H1 (cell line): ENCODE measurements around the gene SNTG2. TPM values are rescaled to one million over a fixed set of nuclear protein-coding genes. Genes with fewer than 3 reads are reported as not detected.

Experiments
- CTCF ChIA-PET: fragments of 300-600 bp; sonication (Branson Sonifier 250); formaldehyde crosslinking; loops from one replicate; lab custom pipeline; 2021; ENCODE audit not compliant: partially characterized antibody; lab: Charles Lee
- POLR2A ChIA-PET: fragments of 300-600 bp; sonication (Branson Sonifier 250); formaldehyde crosslinking; loops from one replicate; lab custom pipeline; 2021; ENCODE audit warnings: inconsistent platforms; ENCODE audit not compliant: partially characterized antibody; lab: Charles Lee
- DNase-seq, 2 experiments: peaks; one replicate each; pipeline versions ENCODE4 v3.0.0 to v3.0.0-alpha.2; 2010 to 2022; ENCODE audit warnings: low spot score in 2 of 2, low read depth in 1 of 2, mixed read lengths in 1 of 2
- FAIRE-seq: peaks from 2 replicates; lab custom pipeline; 2011; peaks lifted over from hg19 to GRCh38; lab: Jason Lieb, UNC
- H2AFZ ChIP-seq: 2 replicates; pipeline ENCODE4 v1.8.1; 2012; ENCODE audit warnings: low read length, inconsistent platforms
- H2AK5ac ChIP-seq: 2 replicates; pipeline ENCODE4 v1.6.1; 2013; ENCODE audit warnings: low read depth, low read length
- H2BK120ac ChIP-seq: replicated peaks from 2 replicates; pipeline ENCODE3; 2013; ENCODE audit warnings: low read depth, low read length, inconsistent platforms
- H2BK12ac ChIP-seq: 2 replicates; pipeline ENCODE4 v1.6.1; 2013; ENCODE audit warnings: low read depth, low read length
- H2BK15ac ChIP-seq: 2 replicates; pipeline ENCODE4 v1.6.1; 2013; ENCODE audit warnings: low read length
- H2BK20ac ChIP-seq: 2 replicates; pipeline ENCODE4 v1.6.1; 2013; ENCODE audit warnings: low read length
- H2BK5ac ChIP-seq: 2 replicates; pipeline ENCODE4 v1.6.1; 2013; ENCODE audit warnings: low read depth, low read length
- H3K14ac ChIP-seq: 2 replicates; pipeline ENCODE4 v1.6.1; 2013; ENCODE audit warnings: inconsistent platforms; ENCODE audit not compliant: insufficient read length
- H3K18ac ChIP-seq: 2 replicates; pipeline ENCODE4 v1.6.1; 2013; ENCODE audit warnings: low read length; ENCODE audit errors: extremely low read depth
- H3K23ac ChIP-seq: 2 replicates; pipeline ENCODE4 v1.6.1; 2013; ENCODE audit warnings: inconsistent platforms; ENCODE audit not compliant: insufficient read length
- H3K23me2 ChIP-seq: 2 replicates; pipeline ENCODE4 v1.6.1; 2013; ENCODE audit warnings: low read depth, low read length
- H3K27ac ChIP-seq: 2 replicates; pipeline ENCODE4 v1.6.1; 2011; ENCODE audit warnings: low read depth, low read length, inconsistent platforms
- H3K27me3 ChIP-seq, 4 experiments: replicated peaks in 1 of 4; 1 replicate in 1 of 4; 2 replicates in 3 of 4; pipeline versions ENCODE4 v1.6.1 to v1.8.1; 2011 to 2013; ENCODE audit warnings: low read length in 3 of 4, mild to moderate bottlenecking in 3 of 4, inconsistent platforms in 2 of 4, mixed read lengths in 2 of 4, moderate library complexity in 1 of 4; ENCODE audit not compliant: control insufficient read depth in 3 of 4, insufficient read depth in 3 of 4; ENCODE audit errors: extremely low read depth in 1 of 4
- H3K36me3 ChIP-seq, 4 experiments: 2 replicates each; pipeline versions ENCODE4 v1.6.1 to v1.8.1; 2011 to 2013; ENCODE audit warnings: mild to moderate bottlenecking in 4 of 4, low read length in 3 of 4, moderate library complexity in 2 of 4, control low read depth in 1 of 4, inconsistent platforms in 1 of 4; ENCODE audit not compliant: insufficient read depth in 4 of 4, control insufficient read depth in 2 of 4
- H3K4ac ChIP-seq: replicated peaks from 2 replicates; pipeline ENCODE3; 2013; ENCODE audit warnings: low read length, low read depth, mixed read lengths, inconsistent platforms; ENCODE audit not compliant: insufficient read length
- H3K4me1 ChIP-seq, 4 experiments: replicated peaks in 1 of 4; 1 replicate in 1 of 4; 2 replicates in 3 of 4; pipeline versions ENCODE4 v1.6.1 to v1.8.1; 2011 to 2013; ENCODE audit warnings: low read length in 3 of 4, inconsistent platforms in 2 of 4, mixed read lengths in 1 of 4; ENCODE audit not compliant: insufficient read depth in 4 of 4, control insufficient read depth in 3 of 4
- H3K4me2 ChIP-seq, 2 experiments: 2 replicates each; pipeline versions ENCODE4 v1.6.1 to v1.8.1; 2011 to 2013; ENCODE audit warnings: low read depth in 2 of 2, low read length in 2 of 2, control low read depth in 1 of 2, inconsistent platforms in 1 of 2, mild to moderate bottlenecking in 1 of 2; ENCODE audit not compliant: insufficient read depth in 1 of 2
- H3K4me3 ChIP-seq, 4 experiments: fragments of 200-600, 300-600 bp in 1 of 4; sonication (generic), shearing (Covaris generic), sonication (Bioruptor Twin) in 1 of 4; 2 replicates each; pipeline versions ENCODE4 v1.5.1 to v1.8.1; 2011 to 2016; ENCODE audit warnings: low read length in 4 of 4, low read depth in 3 of 4, control low read depth in 2 of 4, inconsistent platforms in 2 of 4, mild to moderate bottlenecking in 2 of 4, mixed read lengths in 1 of 4, moderate library complexity in 1 of 4; ENCODE audit not compliant: insufficient read depth in 2 of 4; ENCODE audit errors: extremely low read depth in 1 of 4
- H3K56ac ChIP-seq: replicated peaks from 2 replicates; pipeline ENCODE3; 2013; ENCODE audit warnings: low read depth, mild to moderate bottlenecking, mixed read lengths, low read length, inconsistent platforms; ENCODE audit not compliant: insufficient read length
- H3K79me1 ChIP-seq: 2 replicates; pipeline ENCODE4 v1.6.1; 2013; ENCODE audit warnings: low read depth, low read length, control low read depth
- H3K79me2 ChIP-seq, 2 experiments: 2 replicates each; pipeline versions ENCODE4 v1.6.1 to v1.8.1; 2012 to 2013; ENCODE audit warnings: low read length in 2 of 2, mild to moderate bottlenecking in 2 of 2, inconsistent platforms in 1 of 2; ENCODE audit not compliant: insufficient read depth in 2 of 2, control insufficient read depth in 1 of 2
- H3K9ac ChIP-seq, 4 experiments: replicated peaks in 1 of 4; 1 replicate in 1 of 4; 2 replicates in 3 of 4; pipeline versions ENCODE4 v1.6.1 to v1.8.1; 2011 to 2013; ENCODE audit warnings: low read depth in 3 of 4, low read length in 3 of 4, control low read depth in 2 of 4, mild to moderate bottlenecking in 2 of 4, moderate library complexity in 2 of 4, inconsistent platforms in 1 of 4; ENCODE audit errors: extremely low read depth in 1 of 4
- H3K9me3 ChIP-seq, 2 experiments: 2 replicates each; pipeline versions ENCODE4 v1.6.1 to v1.8.1; 2012 to 2013; ENCODE audit warnings: mild to moderate bottlenecking in 2 of 2, moderate library complexity in 2 of 2, control low read depth in 1 of 2, inconsistent platforms in 1 of 2, low read depth in 1 of 2, low read length in 1 of 2, mixed read lengths in 1 of 2; ENCODE audit not compliant: insufficient read depth in 2 of 2
- H4K20me1 ChIP-seq, 2 experiments: replicated peaks in 1 of 2; 2 replicates each; pipeline versions ENCODE3 to v1.8.1; 2011 to 2013; ENCODE audit warnings: inconsistent platforms in 2 of 2, low read length in 2 of 2, mild to moderate bottlenecking in 1 of 2; ENCODE audit not compliant: insufficient read depth in 2 of 2, control insufficient read depth in 1 of 2
- H4K5ac ChIP-seq: 2 replicates; pipeline ENCODE4 v1.6.1; 2013; ENCODE audit warnings: low read length, low read depth, mixed read lengths, inconsistent platforms; ENCODE audit not compliant: insufficient read length
- H4K8ac ChIP-seq: 2 replicates; pipeline ENCODE4 v1.8.0; 2013; ENCODE audit warnings: mild to moderate bottlenecking, moderate library complexity, low read length, inconsistent platforms; ENCODE audit not compliant: insufficient read depth; ENCODE audit errors: extremely low read depth
- H4K91ac ChIP-seq: replicated peaks from 2 replicates; pipeline ENCODE3; 2013; ENCODE audit warnings: low read length, mixed read lengths, inconsistent platforms; ENCODE audit not compliant: insufficient read length
- BCL11A ChIP-seq, 2 experiments: IDR thresholded peaks; one replicate each; pipeline ENCODE4 v1.6.1; 2011; ENCODE audit warnings: low read depth in 2 of 2, low read length in 2 of 2, mild to moderate bottlenecking in 2 of 2
- BRCA1 ChIP-seq: IDR thresholded peaks from 2 replicates; pipeline ENCODE4 v1.6.1; 2012; ENCODE audit warnings: low read depth, low read length, improper control_type of control experiment
- CBX8 ChIP-seq: fragments of 300-800, 300-1000 bp; sonication (generic); IDR thresholded peaks from 2 replicates; pipeline ENCODE4 v1.7.1; 2016; ENCODE audit warnings: low read depth, low read length, borderline replicate concordance
- CHD2 ChIP-seq: IDR thresholded peaks from 2 replicates; pipeline ENCODE4 v1.6.1; 2012; ENCODE audit warnings: low read length, improper control_type of control experiment
- CTBP2 ChIP-seq: IDR thresholded peaks from 2 replicates; pipeline ENCODE4 v1.7.0; 2011; ENCODE audit warnings: borderline replicate concordance, mild to moderate bottlenecking, moderate library complexity, mixed read lengths, low read length; ENCODE audit not compliant: insufficient read depth, insufficient read length
- EP300 ChIP-seq, 2 experiments: IDR thresholded peaks; 1 replicate in 1 of 2; 2 replicates in 1 of 2; pipeline ENCODE4 v1.6.1; 2011 to 2012; ENCODE audit warnings: low read depth in 2 of 2, low read length in 2 of 2, mild to moderate bottlenecking in 2 of 2, borderline replicate concordance in 1 of 2, inconsistent platforms in 1 of 2, moderate library complexity in 1 of 2
- EZH2 ChIP-seq: fragments of 200-600 bp; sonication (generic); IDR thresholded peaks from 2 replicates; pipeline ENCODE4 v1.7.1; 2012; ENCODE audit warnings: low read depth, mild to moderate bottlenecking, moderate library complexity, low read length, inconsistent platforms; ENCODE audit not compliant: severe bottlenecking
- NRF1 ChIP-seq: IDR thresholded peaks from 2 replicates; pipeline ENCODE4 v1.6.1; 2011; ENCODE audit warnings: mild to moderate bottlenecking, low read depth, low read length, improper control_type of control experiment
- PHF8 ChIP-seq: fragments of 200-600 bp; sonication (generic); conservative IDR thresholded peaks from 2 replicates; pipeline ENCODE4 v1.7.1; 2012; ENCODE audit warnings: low read depth, mild to moderate bottlenecking, inconsistent platforms, low read length, moderate library complexity
- SP2 ChIP-seq: IDR thresholded peaks from 2 replicates; pipeline ENCODE4 v1.6.1; 2012; ENCODE audit warnings: mild to moderate bottlenecking, low read length, inconsistent platforms
- SP4 ChIP-seq: IDR thresholded peaks from 2 replicates; pipeline ENCODE4 v1.6.1; 2012; ENCODE audit warnings: low read length, inconsistent platforms
- TCF12 ChIP-seq: IDR thresholded peaks from 2 replicates; pipeline ENCODE4 v1.6.1; 2011; ENCODE audit warnings: low read depth, mild to moderate bottlenecking, low read length
- YY1 ChIP-seq: IDR thresholded peaks from 2 replicates; pipeline ENCODE4 v1.6.1; 2011; ENCODE audit warnings: low read depth, mild to moderate bottlenecking, low read length
- ZNF274 ChIP-seq: IDR thresholded peaks from 2 replicates; pipeline ENCODE4 v1.7.0; 2012; ENCODE audit warnings: low read length, borderline replicate concordance; ENCODE audit errors: extremely low read depth
- WGBS, 2 experiments: shearing (Covaris generic) in 1 of 2; methylation state at CpG; one replicate each; pipeline versions ENCODE4 v1.1.6 to v1.1.7; 2013 to 2015; ENCODE audit warnings: low lambda C conversion rate in 2 of 2, mixed read lengths in 2 of 2, inconsistent platforms in 1 of 2, low coverage in 1 of 2, missing lambda C conversion rate in 1 of 2; ENCODE audit not compliant: insufficient replicate concordance in 2 of 2, insufficient coverage in 1 of 2, insufficient read length in 1 of 2; ENCODE audit errors: extremely low coverage in 1 of 2, missing lambda C conversion rate in 1 of 2; 5-methylcytosine and 5-hydroxymethylcytosine counted together
- polyA plus RNA-seq, 7 experiments: library from polyadenylated mRNA; depleted of rRNA in 3 of 7; stranded (reverse) in 5 of 7; unstranded in 2 of 7; fragments of >200 nt in 5 of 7; fragments of 200-250 nt in 2 of 7; gene quantifications; 1 replicate in 5 of 7; 2 replicates in 1 of 7; 4 replicates in 1 of 7; pipeline versions ENCODE4 v1.2.1 to v1.2.3, GENCODE V29; 2011 to 2013; ENCODE audit warnings: missing spikeins in 2 of 7, mixed read lengths in 2 of 7
- total RNA-seq: library from RNA; stranded (reverse); fragmentation: NEBNext Ultra II Directional; extraction: Animal tissue kit (Norgen Biotek cat#: 25700); gene quantifications from 2 replicates; pipeline ENCODE4 v1.2.1, GENCODE V29; 2021
- TF ChIP-seq, protein P1 (sequence below): IDR thresholded peaks from 2 replicates; pipeline ENCODE4 v1.6.1; 2012; ENCODE audit warnings: inconsistent platforms

SNTG2 gene
- total and polyA plus RNA-seq, 2 of the 8 experiments (the other 6 are each of a cell fraction or from before 2014, with no cell fraction given), result 6.6 to 18.1 TPM

- Histone ChIP-seq H3K4me2 (no peak overlapping the region), H2BK12ac (no peak overlapping the region), H3K79me2 (no peaks in the 10 kb centered on the region), H3K4me1 (no peaks in the 10 kb centered on the region), H3K18ac (no peak overlapping the region), H3K36me3 (peaks cover 0 to 22% (median 1%) of the 10 kb centered on the region in 4 experiments; a peak in 2 of 8 replicates), H3K4ac (no peak overlapping the region), H3K27ac (no peak overlapping the region), H2BK5ac (no peak overlapping the region), H3K23ac (no peak overlapping the region), H4K91ac (no peak overlapping the region), H3K9me3 (peaks cover 12 to 18% of the 10 kb centered on the region in 2 experiments; a peak in 3 of 4 replicates), H3K9ac (no peak overlapping the region), H3K56ac (no peak overlapping the region), H3K14ac (no peak overlapping the region), H3K4me3 (no peak overlapping the region), H2AFZ (no peak overlapping the region), H3K79me1 (no peaks in the 10 kb centered on the region), H3K23me2 (no peaks in the 10 kb centered on the region), H2BK20ac (no peak overlapping the region), H4K8ac (no peak overlapping the region), H3K27me3 (no peaks in the 10 kb centered on the region), H2BK15ac (no peak overlapping the region), H2BK120ac (no peak overlapping the region), H4K5ac (no peak overlapping the region), H2AK5ac (no peak overlapping the region), H4K20me1 (no peaks in the 10 kb centered on the region)
- 89% methylated on average over 3 of the region's 3 CpGs; no CpG with 5 or more reads in 1 of the 2 experiments for WGBS, 2 experiments
- ChIA-PET POLR2A (no interaction called here), CTCF (no interaction called here)
- FAIRE-seq (no peak), DNase-seq (no peak)
- TF ChIP-seq EP300 (IDR thresholded peaks at IDR 0.05; ENCODE audit: borderline replicate concordance in 1 of 2, low read depth in 2 of 2, low read length in 2 of 2) (no peak), CHD2 (no peak), YY1 (no peak), SP4 (no peak), NRF1 (no peak), TCF12 (no peak), CTBP2 (no peak), BCL11A (IDR thresholded peaks at IDR 0.05; ENCODE audit: low read depth in 2 of 2, low read length in 2 of 2) (no peak), ZNF274 (no peak), EZH2 (no peak), PHF8 (no peak), SP2 (no peak), CBX8 (no peak), BRCA1 (no peak)
- TF ChIP-seq, protein P1, sequence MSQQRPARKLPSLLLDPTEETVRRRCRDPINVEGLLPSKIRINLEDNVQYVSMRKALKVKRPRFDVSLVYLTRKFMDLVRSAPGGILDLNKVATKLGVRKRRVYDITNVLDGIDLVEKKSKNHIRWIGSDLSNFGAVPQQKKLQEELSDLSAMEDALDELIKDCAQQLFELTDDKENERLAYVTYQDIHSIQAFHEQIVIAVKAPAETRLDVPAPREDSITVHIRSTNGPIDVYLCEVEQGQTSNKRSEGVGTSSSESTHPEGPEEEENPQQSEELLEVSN, result no peak
Measured at GRCh38 chr2:1183300-1183699, 232.7 kb downstream of the SNTG2 start.
